ENCODE measurements around the gene POLR3B.
"Not testable (repeated sequence)": the region's sequence is repeated elsewhere in the genome, so short reads cannot be mapped to it uniquely, and the experiment has no call there.

The POLR3B gene

DNA sequence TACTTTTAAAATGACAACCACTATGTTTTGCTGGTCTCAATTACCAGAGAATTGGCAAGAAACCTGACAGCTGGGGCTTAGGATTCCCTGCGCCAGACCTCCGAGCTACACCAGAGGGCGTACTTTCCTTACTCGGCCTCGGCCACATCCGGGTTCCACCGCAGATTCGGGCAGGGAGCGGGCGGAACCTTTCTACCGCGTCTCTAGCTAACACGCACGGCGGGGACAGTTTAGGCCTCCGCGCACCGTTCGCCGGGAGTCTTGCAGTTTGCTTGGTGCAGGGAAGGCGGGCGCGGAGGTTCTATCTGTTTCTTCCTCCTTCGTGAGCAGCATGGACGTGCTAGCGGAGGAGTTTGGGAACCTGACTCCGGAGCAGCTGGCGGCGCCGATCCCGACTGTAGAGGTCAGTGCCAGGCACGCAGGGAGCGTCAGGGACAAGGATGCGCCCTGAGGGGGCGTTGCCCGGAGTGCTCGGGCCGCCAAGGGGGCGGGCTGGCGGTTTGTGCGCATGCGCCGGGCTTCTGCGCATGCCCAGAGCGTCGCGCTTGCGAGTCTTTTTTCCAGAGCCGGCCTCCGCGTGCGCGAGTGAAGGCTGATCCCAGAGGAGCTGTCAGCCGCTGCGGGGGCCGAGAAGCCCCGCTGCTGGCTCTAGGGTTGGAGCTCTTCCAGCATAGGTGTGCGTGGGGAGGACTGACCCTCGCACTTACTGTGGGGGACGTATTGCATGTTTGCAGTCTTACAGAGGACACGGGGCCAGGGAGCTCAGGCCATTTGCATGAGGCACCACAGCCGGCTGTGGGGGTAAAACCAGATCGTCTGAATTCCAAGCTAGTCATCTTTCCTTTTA lies at the start of gene POLR3B:
Gene POLR3B, plus strand, starts transcription at position 200 of the 847 bp plus-strand sequence. Its CDS starts 132 bp downstream, at position 332.
- DNase-seq = peak; percentile 95

GRCh38 chr12:106308121-106308520 lies 49.4 kb upstream of the POLR3B start:
- DNase-seq = no peak

DNA sequence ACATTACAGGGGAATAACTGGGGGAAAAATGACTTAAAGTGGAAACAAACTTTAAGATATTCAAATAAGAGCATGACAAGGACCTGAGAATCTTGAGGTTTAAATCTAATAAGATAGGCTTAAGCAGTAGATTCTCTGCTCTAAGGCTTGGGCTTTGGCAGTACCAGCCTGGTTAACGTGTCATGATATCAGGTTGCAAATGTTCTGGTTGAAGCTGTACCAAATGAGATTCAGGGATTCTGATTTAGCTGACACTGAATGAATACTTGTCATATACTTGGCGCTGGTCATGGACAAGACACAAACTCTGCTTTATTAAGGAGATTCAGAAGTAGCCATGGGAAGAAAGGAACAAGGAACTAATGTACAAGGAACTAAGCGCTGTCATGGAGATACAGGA lies 48.9 kb upstream of the POLR3B start:
- no peak for DNase-seq

- no peak for DNase-seq
These were observed 47.7 kb upstream of the POLR3B start for GRCh38 chr12:106309671-106310505.

DNA sequence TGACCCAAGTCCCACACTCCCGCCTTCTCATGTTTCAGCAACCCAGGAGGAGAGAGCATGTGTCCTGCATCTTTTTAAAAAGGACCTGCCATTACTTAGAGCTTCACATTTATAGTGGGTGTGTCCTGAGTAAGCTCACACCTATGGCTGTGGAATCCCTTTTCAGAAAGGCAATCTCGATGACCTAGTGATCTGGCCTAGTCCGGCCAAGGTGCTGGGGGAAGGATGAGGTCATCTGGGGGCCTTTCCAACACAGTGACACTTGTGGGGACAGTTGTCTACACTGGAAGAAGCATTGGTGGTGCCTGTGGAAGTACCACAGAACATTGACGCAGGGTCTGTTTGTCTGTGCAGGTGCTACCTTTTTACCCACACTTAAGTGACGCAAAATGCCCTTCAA lies 46.9 kb upstream of the POLR3B start:
- no peak for DNase-seq

DNA sequence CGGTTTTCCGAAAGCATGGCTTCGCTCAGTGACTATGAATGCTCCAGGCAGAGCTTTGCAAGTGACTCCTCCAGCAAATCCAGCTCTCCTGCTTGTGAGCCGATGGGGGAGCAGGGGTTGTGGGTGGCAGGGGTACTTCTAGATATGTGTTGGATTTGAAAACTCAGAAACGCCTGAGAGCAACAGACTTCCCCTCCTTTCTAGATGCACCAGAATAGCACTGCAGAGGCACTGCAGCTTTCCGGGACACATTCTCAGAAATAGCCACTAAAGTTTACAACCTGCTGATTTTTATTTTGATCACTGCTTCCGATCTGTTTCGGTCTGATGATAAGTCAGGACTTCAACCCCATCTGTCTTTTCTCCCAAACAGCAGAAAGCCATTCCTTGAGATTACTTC lies 46.4 kb upstream of the POLR3B start:
- DNase-seq = no peak

GRCh38 chr12:106313413-106313812 lies 44.1 kb upstream of the POLR3B start:
- not testable (repeated sequence) for DNase-seq

DNA sequence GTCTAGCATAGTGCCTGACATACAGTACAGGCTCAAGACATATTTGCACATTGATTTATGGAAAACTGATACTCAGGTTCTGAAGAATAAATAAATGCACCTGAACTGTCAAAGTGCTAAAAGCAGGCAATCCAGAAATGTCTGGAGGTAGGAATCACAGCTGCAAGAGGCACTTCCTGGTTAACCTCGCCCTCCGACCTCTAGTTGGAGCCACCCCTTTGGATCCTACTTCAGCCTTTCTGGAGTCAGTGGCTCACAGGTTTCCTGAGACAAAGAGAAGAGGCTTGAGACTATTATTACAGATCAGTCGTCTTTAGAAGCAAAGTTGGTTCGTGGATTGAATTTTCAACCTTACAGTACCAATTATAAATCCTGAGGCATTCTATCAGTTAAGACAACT lies 42.0 kb upstream of the POLR3B start:
- no peak for DNase-seq

DNA sequence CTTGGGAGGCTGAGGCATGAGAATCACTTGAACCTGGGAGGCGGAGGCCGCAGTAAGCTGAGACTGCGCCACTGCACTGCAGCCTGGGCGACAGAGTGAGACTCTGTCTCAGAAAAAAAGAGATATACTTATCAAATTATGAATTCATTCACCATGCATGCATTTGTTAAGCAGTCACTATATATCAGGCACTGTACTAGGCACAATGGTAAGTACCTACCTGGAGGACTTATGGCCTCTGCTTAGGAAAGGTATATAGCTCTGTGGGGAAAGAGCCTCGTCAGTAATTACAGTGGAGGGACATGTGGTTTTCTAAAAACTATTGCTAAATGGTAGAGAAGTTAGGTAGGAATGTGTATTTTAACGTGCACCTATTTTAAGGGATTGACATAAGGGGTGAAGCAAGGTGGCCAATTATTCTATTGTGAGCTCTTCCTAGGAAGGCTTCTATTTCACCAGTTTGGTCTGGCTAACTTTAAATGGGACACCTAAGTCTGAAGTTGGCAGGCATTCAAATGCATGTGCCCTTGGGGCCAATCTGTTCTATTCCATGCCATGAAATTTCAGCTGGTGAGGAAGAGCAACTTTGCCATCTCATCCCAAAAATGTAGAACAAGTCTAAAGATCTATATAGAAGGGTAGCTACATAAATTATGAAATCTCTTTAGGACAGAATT lies 40.0 kb upstream of the POLR3B start:
- DNase-seq = no peak

- DNase-seq = no peak
These were observed 36.3 kb upstream of the POLR3B start for GRCh38 chr12:106321139-106321850.

- no peak for DNase-seq
These were observed 34.0 kb upstream of the POLR3B start for GRCh38 chr12:106323537-106323936.

DNA sequence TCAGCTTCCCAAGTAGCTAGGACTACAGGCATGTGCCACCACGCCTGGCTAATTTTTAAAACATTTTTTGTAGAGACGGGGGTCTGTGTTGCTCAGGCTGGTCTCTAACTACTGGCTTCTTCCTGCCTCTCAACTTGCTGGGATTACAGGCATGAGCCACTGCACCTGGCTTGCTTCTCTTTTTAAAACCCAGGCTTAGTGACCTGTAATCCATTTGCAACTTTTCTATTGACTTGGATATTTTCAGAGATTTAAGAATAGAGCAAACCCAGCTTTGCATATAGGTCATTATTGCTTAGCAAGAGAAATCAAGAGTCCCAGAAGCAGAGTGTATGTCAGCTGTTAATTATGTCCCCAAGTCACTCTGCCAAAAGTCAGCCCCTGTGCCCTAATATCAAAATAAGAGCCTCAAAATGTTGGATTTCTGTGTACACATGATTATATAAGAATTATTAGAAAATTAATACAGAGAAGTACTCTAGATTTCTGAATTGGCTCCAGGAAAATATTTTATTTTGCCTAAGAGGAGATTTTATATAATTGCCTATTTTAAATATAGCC lies 30.2 kb upstream of the POLR3B start:
- DNase-seq = no peak

GRCh38 chr12:106328735-106329134 lies 28.8 kb upstream of the POLR3B start:
- no peak for DNase-seq

- no peak for DNase-seq
These were observed 28.1 kb upstream of the POLR3B start for GRCh38 chr12:106329231-106329982.

DNA sequence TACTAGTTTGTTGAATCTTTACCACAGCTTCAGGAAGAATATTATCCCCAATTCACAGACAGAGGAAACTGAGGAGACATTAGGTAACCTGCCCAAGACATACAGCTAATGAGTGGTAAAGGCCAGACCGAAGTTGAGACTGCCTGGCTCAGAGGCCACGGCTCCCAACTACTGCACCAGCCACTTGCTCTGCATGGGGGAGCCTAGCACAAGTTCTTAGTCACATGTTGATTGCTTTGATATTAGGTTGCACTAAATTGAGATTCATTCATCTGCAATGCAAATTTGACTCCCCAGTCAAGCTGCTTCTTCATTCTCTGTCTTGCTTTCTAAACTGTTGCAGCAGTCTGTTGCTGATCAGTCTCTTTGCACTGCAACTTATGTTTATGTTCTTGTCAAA lies 25.9 kb upstream of the POLR3B start:
- no peak for DNase-seq

DNA sequence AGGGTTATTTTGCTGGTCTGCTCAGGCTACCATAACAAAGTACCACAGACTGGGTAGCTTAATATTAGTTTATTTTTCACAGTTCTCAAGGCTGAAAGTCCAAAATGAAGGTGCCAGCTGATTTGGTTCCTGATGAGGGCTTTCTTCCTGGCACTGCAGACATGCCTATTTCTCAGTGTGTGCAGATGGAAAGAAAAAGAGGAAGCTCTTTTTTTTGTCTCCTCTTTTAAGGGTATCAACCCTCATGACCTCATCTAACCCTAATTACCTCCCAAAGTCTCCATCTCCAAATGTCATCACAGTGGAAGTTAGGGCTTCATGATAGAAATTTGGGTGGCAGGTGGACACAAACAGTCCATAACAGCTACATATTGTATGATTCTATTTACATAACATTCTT lies 25.0 kb upstream of the POLR3B start:
- DNase-seq = no peak

- no peak for DNase-seq
These were observed 24.5 kb upstream of the POLR3B start for GRCh38 chr12:106333010-106333409.

- no peak for DNase-seq
These were observed 23.8 kb upstream of the POLR3B start for GRCh38 chr12:106333756-106334155.

- no peak for DNase-seq
These were observed 16.3 kb upstream of the POLR3B start for GRCh38 chr12:106341086-106341877.

DNA sequence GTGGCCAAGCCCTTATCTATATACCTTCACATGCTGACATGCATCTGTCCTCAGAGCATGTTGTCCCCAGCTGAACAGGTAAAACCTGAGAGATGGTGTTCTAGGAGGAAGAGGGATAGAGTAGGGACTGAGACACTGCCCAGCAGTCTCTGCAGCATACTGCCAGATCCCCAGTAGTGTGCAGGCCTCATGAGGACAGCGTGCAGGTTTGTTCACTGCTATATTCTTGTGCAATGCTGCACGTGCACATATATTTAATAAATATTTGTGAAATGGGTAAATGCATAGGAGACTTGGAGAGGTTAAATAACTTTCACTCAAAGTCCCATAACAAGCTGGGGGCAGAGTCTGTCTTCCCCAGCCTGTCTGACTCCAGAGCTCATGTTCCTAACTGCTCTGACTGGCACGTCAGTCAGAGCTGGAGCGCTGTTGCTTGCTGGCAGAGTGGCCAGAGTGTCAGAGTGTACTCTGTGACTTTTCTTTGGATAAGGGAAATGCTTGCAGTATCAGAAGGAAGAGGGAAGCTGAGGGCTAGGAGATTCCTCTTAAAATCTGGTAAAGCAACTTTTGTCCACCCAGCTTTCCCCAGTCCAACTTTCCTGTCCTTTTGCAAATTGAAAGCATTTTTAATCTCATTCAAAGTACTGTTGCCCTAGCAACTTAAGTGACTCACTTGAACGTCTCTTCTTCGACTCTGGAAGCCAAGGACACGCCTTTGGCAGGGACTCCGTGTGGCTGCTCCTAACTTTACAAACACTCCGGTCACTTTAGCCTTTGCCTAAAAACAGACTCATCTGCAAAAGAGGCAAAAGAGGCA lies 14.9 kb upstream of the POLR3B start:
- DNase-seq = no peak

All from activated CD8-positive, alpha-beta memory T cell treated with anti-CD3 and anti-CD28 coated beads, Interleukin-2, amount 50 U/mL, for 4 hours (primary cell).